GM12878 (cell line): ENCODE data around the gene TANC1. TPM values are rescaled to one million over a fixed set of nuclear protein-coding genes. Genes with fewer than 3 reads are reported as not detected.

Source experiments
- ATAC-seq: fragments of 200-7000 bp; cut with Tn5 transposase; 3 replicates; pipeline ENCODE4 v1.9.1; 2020; ENCODE audit warnings: mild to moderate bottlenecking, moderate library complexity
- BruUV-seq: library from RNA; stranded (reverse); fragments of 400-500 nt; replicated peaks from 2 replicates; lab custom pipeline; 2021; lab: Mats Ljungman, UMichigan
- CTCF ChIA-PET: fragments of 300-600 bp; sonication (Branson Sonifier 250); formaldehyde crosslinking; extraction: SDS; loops from one replicate; lab custom pipeline; 2021; ENCODE audit warnings: inconsistent platforms; lab: Yijun Ruan, JAX
- POLR2A ChIA-PET: fragments of 350-600 bp; formaldehyde crosslinking; extraction: SDS; loops from one replicate; lab custom pipeline; 2021; ENCODE audit warnings: inconsistent platforms; lab: Charles Lee
- RAD21 ChIA-PET: fragments of 300-600 bp; sonication (Branson Sonifier 250); formaldehyde crosslinking; loops from one replicate; lab custom pipeline; 2023; ENCODE audit warnings: antibody characterized with exemption; ENCODE audit not compliant: unreplicated experiment; lab: Charles Lee
- SMC1A ChIA-PET: fragments of 300-600 bp; sonication (Branson Sonifier 250); formaldehyde crosslinking; loops from one replicate; lab custom pipeline; 2023; ENCODE audit not compliant: unreplicated experiment, uncharacterized antibody; lab: Charles Lee
- DNase-seq: peaks from one replicate; pipeline ENCODE4 v3.0.0-alpha.2; 2011; ENCODE audit warnings: low read depth, low spot score
- FAIRE-seq: peaks from 3 replicates; lab custom pipeline; 2011; peaks lifted over from hg19 to GRCh38; lab: Jason Lieb, UNC
- H2AFZ ChIP-seq: 2 replicates; pipeline ENCODE4 v1.6.0; 2011; ENCODE audit warnings: low read depth, low read length, control low read depth; ENCODE audit not compliant: control insufficient read depth
- H3K27ac ChIP-seq: 2 replicates; pipeline ENCODE4 v1.5.1; 2011; ENCODE audit warnings: control low read depth; ENCODE audit not compliant: control insufficient read depth, insufficient read depth
- H3K27me3 ChIP-seq, 2 experiments: replicated peaks in 1 of 2; 2 replicates each; pipeline versions ENCODE4 v1.6.0 to v1.6.1; 2011; ENCODE audit warnings: low read length in 1 of 2; ENCODE audit not compliant: control insufficient read depth in 2 of 2, insufficient read depth in 2 of 2
- H3K36me3 ChIP-seq, 2 experiments: 2 replicates each; pipeline ENCODE4 v1.5.1; 2011; ENCODE audit warnings: low read length in 1 of 2; ENCODE audit not compliant: control insufficient read depth in 2 of 2, insufficient read depth in 2 of 2
- H3K4me1 ChIP-seq: 2 replicates; pipeline ENCODE4 v1.6.1; 2011; ENCODE audit warnings: mild to moderate bottlenecking, low read length, moderate library complexity, mixed read lengths; ENCODE audit not compliant: control insufficient read depth, insufficient read depth
- H3K4me2 ChIP-seq: 2 replicates; pipeline ENCODE4 v1.6.0; 2011; ENCODE audit warnings: control low read depth; ENCODE audit not compliant: control insufficient read depth, insufficient read depth
- H3K4me3 ChIP-seq: fragments of 200-600 bp; sonication (generic); 2 replicates; pipeline ENCODE4 v1.5.1; 2016
- H3K79me2 ChIP-seq: 2 replicates; pipeline ENCODE4 v1.6.0; 2011; ENCODE audit warnings: low read length; ENCODE audit not compliant: control insufficient read depth, insufficient read depth
- H3K9ac ChIP-seq: 2 replicates; pipeline ENCODE4 v1.8.0; 2011; ENCODE audit warnings: low read length, control low read depth, mixed read lengths; ENCODE audit not compliant: control insufficient read depth, insufficient read depth
- H3K9me3 ChIP-seq: replicated peaks from 3 replicates; pipeline ENCODE4 v1.5.1; 2011; ENCODE audit warnings: mild to moderate bottlenecking, low read length; ENCODE audit not compliant: control insufficient read depth, insufficient read depth
- H4K20me1 ChIP-seq: 2 replicates; pipeline ENCODE4 v1.6.0; 2011; ENCODE audit not compliant: control insufficient read depth, insufficient read depth
- JUNB ChIP-seq: IDR thresholded peaks from 2 replicates; pipeline ENCODE4 v1.6.1; 2016; ENCODE audit warnings: antibody characterized with exemption, mild to moderate bottlenecking
- MTA3 ChIP-seq: IDR thresholded peaks from 2 replicates; pipeline ENCODE4 v1.6.1; 2012; ENCODE audit warnings: low read length, inconsistent platforms, borderline replicate concordance
- NFIC ChIP-seq: IDR thresholded peaks from 2 replicates; pipeline ENCODE4 v1.6.1; 2012; ENCODE audit warnings: low read depth, mild to moderate bottlenecking, inconsistent platforms, low read length, moderate library complexity
- NKRF ChIP-seq: fragments of 450-650 bp; conservative IDR thresholded peaks from 2 replicates; pipeline ENCODE4 v1.6.1; 2017; ENCODE audit warnings: mild to moderate bottlenecking, moderate library complexity
- NRF1 ChIP-seq: conservative IDR thresholded peaks from 2 replicates; pipeline ENCODE4 v1.6.1; 2011; ENCODE audit warnings: mild to moderate bottlenecking, low read depth, low read length, improper control_type of control experiment
- PKNOX1 ChIP-seq: fragments of 450-650 bp; IDR thresholded peaks from 2 replicates; pipeline ENCODE4 v1.6.1; 2016; ENCODE audit warnings: mild to moderate bottlenecking
- POLR2AphosphoS5 ChIP-seq: IDR thresholded peaks from 2 replicates; pipeline ENCODE4 v1.6.1; 2011; ENCODE audit warnings: mild to moderate bottlenecking, low read length, inconsistent platforms
- RELB ChIP-seq: fragments of 450-650 bp; IDR thresholded peaks from 2 replicates; pipeline ENCODE4 v1.6.1; 2017; ENCODE audit warnings: low read depth, mild to moderate bottlenecking, moderate library complexity
- SKIL ChIP-seq: fragments of 450-650 bp; IDR thresholded peaks from 2 replicates; pipeline ENCODE4 v1.6.1; 2017; ENCODE audit warnings: mild to moderate bottlenecking, low read depth, inconsistent platforms; ENCODE audit not compliant: poor library complexity, severe bottlenecking
- ZNF384 ChIP-seq: IDR thresholded peaks from 2 replicates; pipeline ENCODE4 v1.6.1; 2012; ENCODE audit warnings: low read depth, mild to moderate bottlenecking, low read length, improper control_type of control experiment, borderline replicate concordance
- ZNF687 ChIP-seq: fragments of 450-650 bp; IDR thresholded peaks from 2 replicates; pipeline ENCODE4 v1.6.1; 2017; ENCODE audit warnings: mild to moderate bottlenecking, moderate library complexity
- WGBS: methylation state at CpG from one replicate; pipeline ENCODE4 v1.1.6; 2016; ENCODE audit warnings: low lambda C conversion rate; ENCODE audit not compliant: insufficient replicate concordance, insufficient coverage; ENCODE audit errors: missing lambda C conversion rate; 5-methylcytosine and 5-hydroxymethylcytosine counted together
- in situ Hi-C: fragments of 300-500 bp; cut with MboI; formaldehyde crosslinking; loops from 9 replicates; pipeline ENCODE4 v1.14.3; 2018; ENCODE audit warnings: mixed read lengths
- intact Hi-C: fragments of 100-400 bp; cut with micrococcal nuclease; formaldehyde crosslinking; loops from one replicate; pipeline ENCODE4 v1.14.2; 2022; ENCODE audit not compliant: unreplicated experiment
- polyA plus RNA-seq, 11 experiments: library from polyadenylated mRNA; depleted of rRNA in 4 of 11; unstranded in 6 of 11; stranded (reverse) in 5 of 11; fragments of >200 nt; fragmentation: Nextera tagmentation in 4 of 11; fragmentation: Illumina TruSeq in 1 of 11; extraction: Ambion mirVana in 4 of 11; extraction: Trizol in 1 of 11; gene quantifications; 1 replicate in 1 of 11; 2 replicates in 10 of 11; pipeline versions ENCODE4 v1.2.1 to v1.2.3, GENCODE V29; 2011 to 2016; ENCODE audit warnings: inconsistent platforms in 2 of 11, missing spikeins in 2 of 11, low read depth in 1 of 11
- total RNA-seq, 4 experiments: library from RNA; depleted of rRNA in 3 of 4; stranded (reverse); fragments of >200 nt in 3 of 4; fragmentation: Illumina TruSeq in 1 of 4; extraction: Trizol in 1 of 4; gene quantifications; 2 replicates each; pipeline versions ENCODE4 v1.2.1 to v1.2.3, GENCODE V29; 2013 to 2021

TANC1 gene
- total and polyA plus RNA-seq, 10 of the 15 experiments (the other 5 are each of a cell fraction or from before 2014, with no cell fraction given), result 0.05 to 5.0 (median 0.34) TPM

- no peak for TF ChIP-seq POLR2AphosphoS5
- TF ChIP-seq JUNB, result no peak
- no peak for TF ChIP-seq ZNF687
- no peak for TF ChIP-seq ZNF384
- TF ChIP-seq RELB, result no peak
- TF ChIP-seq, all 136 proteins: peak for 0
Observed at GRCh38 chr2:159128191-159128590, 159.8 kb downstream of the TANC1 start (continued).

GRCh38 chr2:159129269-159129668 lies 160.8 kb downstream of the TANC1 start:
- intact Hi-C loops (no loop called here), in situ Hi-C loops (no loop called here)
- H4K20me1 ChIP-seq, result no peaks in the 10 kb centered on the region
- ATAC-seq (no peak), FAIRE-seq (no peak), DNase-seq (no peak)
- ChIA-PET SMC1A (interaction anchor here (1.7 to 2.3 kb wide), 2 partner anchors 11 to 19 kb away, joined by 5 to 8 read pairs; no protein-coding TSS in a partner anchor), RAD21 (no interaction called here), POLR2A (no interaction called here), CTCF (interaction anchor here (1.3 to 2.9 kb wide), 2 partner anchors 9 to 10 kb away, joined by 3 to 19 read pairs; no protein-coding TSS in a partner anchor)
- 67% methylated on average over 1 of the region's 1 CpG for WGBS
- H3K36me3 ChIP-seq, result no peaks in the 10 kb centered on the region
- no peaks in the 10 kb centered on the region for H3K9me3 ChIP-seq
- H3K27me3 ChIP-seq, result no peaks in the 10 kb centered on the region
- H2AFZ ChIP-seq, result no peak overlapping the region
- no peak overlapping the region for H3K4me2 ChIP-seq
- no TSS peak for BruUV-seq
- H3K79me2 ChIP-seq, result no peaks in the 10 kb centered on the region
- peaks cover 2% of the 10 kb centered on the region; the same call in 1 of the 2 replicates for H3K4me1 ChIP-seq
- no peak overlapping the region for H3K27ac ChIP-seq
- H3K4me3 ChIP-seq, result no peak overlapping the region
- no peak overlapping the region for H3K9ac ChIP-seq
- TF ChIP-seq NRF1 (no peak), SKIL (no peak), PKNOX1 (no peak), MTA3 (no peak), NKRF (no peak), NFIC (no peak)
